H1 (cell line): ENCODE results near the gene DDAH2. TPM values are rescaled to one million over a fixed set of nuclear protein-coding genes. Genes with fewer than 3 reads are reported as not detected.

Experiments
- polyA plus RNA-seq, 7 experiments: library from polyadenylated mRNA; depleted of rRNA in 3 of 7; stranded (reverse) in 5 of 7; unstranded in 2 of 7; fragments of >200 nt in 5 of 7; fragments of 200-250 nt in 2 of 7; gene quantifications; 1 replicate in 5 of 7; 2 replicates in 1 of 7; 4 replicates in 1 of 7; pipeline versions ENCODE4 v1.2.1 to v1.2.3, GENCODE V29; 2011 to 2013; ENCODE audit warnings: missing spikeins in 2 of 7, mixed read lengths in 2 of 7
- total RNA-seq: library from RNA; stranded (reverse); fragmentation: NEBNext Ultra II Directional; extraction: Animal tissue kit (Norgen Biotek cat#: 25700); gene quantifications from 2 replicates; pipeline ENCODE4 v1.2.1, GENCODE V29; 2021
- TF ChIP-seq, protein P1 (sequence below): IDR thresholded peaks from 2 replicates; pipeline ENCODE4 v1.6.1; 2012; ENCODE audit warnings: inconsistent platforms

Gene DDAH2
- total and polyA plus RNA-seq, 2 of the 8 experiments (the other 6 are each of a cell fraction or from before 2014, with no cell fraction given) = 53.3 to 73.5 TPM

DNA sequence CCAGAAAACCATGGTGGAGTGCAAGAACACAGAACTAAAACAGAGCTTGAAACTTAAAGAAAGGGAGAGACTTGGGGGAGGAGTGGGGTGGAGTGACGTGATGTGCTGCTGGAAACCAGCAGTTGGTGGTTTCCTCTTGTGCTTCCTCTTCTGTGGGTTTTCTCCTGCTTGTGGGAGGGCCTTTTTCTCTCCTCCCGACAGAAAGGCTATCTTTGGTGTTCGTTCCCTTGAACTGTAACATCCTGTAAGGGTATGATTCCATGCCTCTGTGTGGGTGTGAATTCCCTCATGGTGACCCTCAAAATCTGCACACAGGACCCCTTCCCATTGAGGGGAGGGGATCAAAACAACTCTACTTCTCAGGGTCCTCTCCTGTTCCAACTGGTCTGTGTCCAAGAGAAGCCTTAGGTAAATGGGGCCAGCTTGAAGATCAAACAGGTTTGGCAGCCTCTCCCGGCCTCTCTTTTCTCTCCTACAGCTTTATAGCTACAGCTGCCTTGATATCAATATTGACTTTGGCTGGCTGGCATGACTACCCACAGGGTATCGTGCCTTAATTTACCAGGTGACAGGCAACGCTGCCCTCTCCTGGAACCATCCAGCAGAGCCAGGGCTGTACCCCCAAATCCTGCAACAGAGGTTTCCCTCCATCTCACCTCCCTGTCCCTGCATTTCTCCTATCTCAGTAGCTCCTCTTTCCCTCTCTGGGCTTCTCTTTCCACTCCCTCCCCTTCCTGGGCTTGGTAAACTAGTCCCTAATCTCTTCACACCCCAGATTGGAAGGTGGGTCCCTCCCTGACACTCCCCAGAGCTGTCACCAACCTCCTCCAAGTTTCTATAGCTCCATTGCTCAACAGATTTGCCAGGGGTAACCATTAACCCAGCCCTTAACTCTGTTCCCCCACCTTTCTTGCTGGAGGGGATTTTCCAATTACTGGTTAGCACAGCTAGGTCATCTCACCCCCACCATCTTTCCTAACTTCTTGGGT lies 9.2 kb upstream of the DDAH2 start (continued):
- TF ChIP-seq, protein P1, sequence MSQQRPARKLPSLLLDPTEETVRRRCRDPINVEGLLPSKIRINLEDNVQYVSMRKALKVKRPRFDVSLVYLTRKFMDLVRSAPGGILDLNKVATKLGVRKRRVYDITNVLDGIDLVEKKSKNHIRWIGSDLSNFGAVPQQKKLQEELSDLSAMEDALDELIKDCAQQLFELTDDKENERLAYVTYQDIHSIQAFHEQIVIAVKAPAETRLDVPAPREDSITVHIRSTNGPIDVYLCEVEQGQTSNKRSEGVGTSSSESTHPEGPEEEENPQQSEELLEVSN = 0 out of 2 replicates have a peak, but pooled peaks have one; percentile 8
